A549 (cell line): Measurements from ENCODE around the gene GPR183.

Source experiments
- CBX2 ChIP-seq: fragments of 200-600 bp; sonication (generic); IDR thresholded peaks from 2 replicates; pipeline ENCODE4 v1.6.1; 2016; ENCODE audit warnings: low read depth, mild to moderate bottlenecking, borderline replicate concordance
- CEBPB ChIP-seq, 2 experiments: fragments of >200 bp in 1 of 2; sonication (Bioruptor Twin) in 1 of 2; formaldehyde crosslinking in 1 of 2; IDR thresholded peaks; 2 replicates each; pipeline ENCODE4 v1.6.1; 2012 to 2016
- CTCF ChIP-seq: fragments of >200 bp; sonication (Bioruptor Twin); formaldehyde crosslinking; IDR thresholded peaks from 3 replicates; pipeline ENCODE4 v1.5.1; 2016
- E2F6 ChIP-seq: IDR thresholded peaks from 2 replicates; pipeline ENCODE4 v1.6.1; 2012; ENCODE audit warnings: low read depth, borderline replicate concordance
- EP300 ChIP-seq, 2 experiments: fragments of >200 bp; sonication (Bioruptor Twin); formaldehyde crosslinking; IDR thresholded peaks; 2 replicates in 1 of 2; 3 replicates in 1 of 2; pipeline ENCODE4 v1.6.1; 2016 to 2017
- FOSL2 ChIP-seq, 2 experiments: fragments of 450-650 bp in 1 of 2; fragments of >200 bp in 1 of 2; sonication (Bioruptor Twin) in 1 of 2; formaldehyde crosslinking; IDR thresholded peaks; 2 replicates each; pipeline versions ENCODE4 v1.5.0 to v1.6.1; 2016 to 2020; ENCODE audit warnings: mild to moderate bottlenecking in 1 of 2, moderate library complexity in 1 of 2
- HDAC2 ChIP-seq: fragments of 200-600 bp; sonication (generic); IDR thresholded peaks from 2 replicates; pipeline ENCODE4 v1.6.1; 2016
- NR3C1 ChIP-seq: fragments of >200 bp; sonication (Bioruptor Twin); formaldehyde crosslinking; IDR thresholded peaks from 3 replicates; pipeline ENCODE4 v1.6.1; 2017
- POLR2A ChIP-seq: IDR thresholded peaks from 2 replicates; pipeline ENCODE4 v1.6.1; 2012; ENCODE audit warnings: mild to moderate bottlenecking, low read length
- POLR2AphosphoS2 ChIP-seq: conservative IDR thresholded peaks from 2 replicates; pipeline ENCODE4 v1.6.1; 2012; ENCODE audit warnings: low read length, improper control_type of control experiment, inconsistent platforms
- RAD21 ChIP-seq, 2 experiments: fragments of >200 bp in 1 of 2; sonication (Bioruptor Twin) in 1 of 2; formaldehyde crosslinking in 1 of 2; IDR thresholded peaks in 1 of 2; conservative IDR thresholded peaks in 1 of 2; 2 replicates in 1 of 2; 3 replicates in 1 of 2; pipeline ENCODE4 v1.6.1; 2012 to 2018; ENCODE audit warnings: inconsistent platforms in 1 of 2
- RARB ChIP-seq: fragments of 250-450 bp; sonication (Bioruptor Pico); IDR thresholded peaks from 2 replicates; pipeline ENCODE4 v1.8.0; 2021; ENCODE audit warnings: mild to moderate bottlenecking, moderate library complexity
- RNF2 ChIP-seq: fragments of 200-600 bp; sonication (generic); IDR thresholded peaks from 2 replicates; pipeline ENCODE4 v1.6.1; 2016; ENCODE audit warnings: low read depth, mild to moderate bottlenecking, antibody characterized with exemption, moderate library complexity, borderline replicate concordance

- TF ChIP-seq CTCF (no peak), RAD21 (conservative IDR thresholded peaks at IDR 0.05 in 1 of 2, IDR thresholded peaks at IDR 0.05 in 1 of 2) (no peak), E2F6 (no peak), NR3C1 (no peak), POLR2A (no peak), RNF2 (no peak), FOSL2 (IDR thresholded peaks at IDR 0.05) (0 out of 2 replicates have a peak, but pooled peaks have one; percentile 31), FOSL2 (CRISPR knock-in tag; IDR thresholded peaks at IDR 0.05) (no peak), CBX2 (no peak), HDAC2 (no peak), EP300 (IDR thresholded peaks at IDR 0.05) (no peak), RARB (CRISPR knock-in tag) (no peak), POLR2AphosphoS2 (no peak), CEBPB (IDR thresholded peaks at IDR 0.05) (no peak)
These were observed 15.3 kb upstream of the GPR183 start for GRCh38 chr13:99322297-99323103.
